Left colon (tissue), 2 donors: Measurements from ENCODE around the gene RAG1. TPM values are rescaled to one million over a fixed set of nuclear protein-coding genes. Genes with fewer than 3 reads are reported as not detected.
"Not testable (repeated sequence)": the region's sequence is repeated elsewhere in the genome, so short reads cannot be mapped to it uniquely, and the experiment has no call there.

ENCODE experiments used
- ATAC-seq: fragments of 200-7000 bp; cut with Tn5 transposase; one replicate; pipeline ENCODE4 v1.9.1; 2020; ENCODE audit warnings: mild to moderate bottlenecking, moderate library complexity
- DNase-seq, 2 donors: peaks; one replicate each; pipeline ENCODE4 v3.0.0-alpha.2; 2020
- intact Hi-C, 2 donors: fragments of 100-400 bp; cut with DNase I in 1 of 2; cut with micrococcal nuclease in 1 of 2; formaldehyde crosslinking; loops; one replicate each; pipeline versions ENCODE4 v1.11.2 to v1.14.0; 2022; cut with DNase I, micrococcal nuclease
- long read RNA-seq: library from polyadenylated mRNA; unstranded; transcript quantifications from one replicate; pipeline ENCODE4 v2.0.0, GENCODE V29; 2021
- total RNA-seq, 2 donors: library from RNA; stranded (reverse); fragmentation: NEBNext Ultra II Directional; extraction: Animal tissue kit (Norgen Biotek cat#: 25700); gene quantifications; one replicate each; pipeline ENCODE4 v1.2.1, GENCODE V29; 2021
- donor health status: DM: no; HTN: no; CAD: no.
- donor health status: DM: yes; HTN: yes; CAD: no.

Gene RAG1
- total RNA-seq: 1 to 10 TPM; 1.2 to 2.5 TPM
- long read RNA-seq: 0 reads

DNA sequence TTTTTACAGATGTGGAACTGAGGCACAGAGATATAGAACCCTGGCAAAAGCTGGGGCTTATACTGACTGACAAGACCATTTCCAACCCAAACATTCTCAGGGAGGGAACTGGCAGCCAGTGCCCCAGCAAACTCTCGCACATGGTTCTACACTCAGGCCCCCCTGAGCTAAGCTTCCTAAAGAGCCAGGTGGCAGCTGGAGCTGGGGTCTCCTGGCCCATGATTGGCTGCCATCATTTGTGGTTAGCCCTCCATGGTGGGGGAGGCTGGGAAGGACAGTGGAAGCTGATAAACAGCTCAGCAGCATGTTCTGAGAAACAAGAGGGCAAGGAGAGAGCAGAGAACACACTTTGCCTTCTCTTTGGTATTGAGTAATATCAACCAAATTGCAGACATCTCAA lies at the start of gene RAG1:
TSS of gene RAG1 (plus strand) at position 314 of the 400 bp plus-strand sequence. CDS start 5,298 bp downstream, outside the sequence.
- no peak for DNase-seq
- intact Hi-C loops: loop anchor here in 1 of 2 donors (10.0 kb wide), 2 partner anchors 57 to 177 kb away; no protein-coding TSS in a partner anchor
- ATAC-seq: no peak

- DNase-seq (no peak), ATAC-seq (no peak)
- intact Hi-C loops: no loop called here
Observed at GRCh38 chr11:36530840-36531239, 37.0 kb upstream of the RAG1 start.

- ATAC-seq: no peak
Observed at GRCh38 chr11:36532941-36533601, 34.7 kb upstream of the RAG1 start.

GRCh38 chr11:36534276-36534840 lies 33.4 kb upstream of the RAG1 start:
- ATAC-seq (no peak), DNase-seq (no peak)
- intact Hi-C loops: no loop called here

More at GRCh38 chr11:36532941-36533601, 34.7 kb upstream of the RAG1 start:
- no peak for DNase-seq
- intact Hi-C loops: no loop called here

DNA sequence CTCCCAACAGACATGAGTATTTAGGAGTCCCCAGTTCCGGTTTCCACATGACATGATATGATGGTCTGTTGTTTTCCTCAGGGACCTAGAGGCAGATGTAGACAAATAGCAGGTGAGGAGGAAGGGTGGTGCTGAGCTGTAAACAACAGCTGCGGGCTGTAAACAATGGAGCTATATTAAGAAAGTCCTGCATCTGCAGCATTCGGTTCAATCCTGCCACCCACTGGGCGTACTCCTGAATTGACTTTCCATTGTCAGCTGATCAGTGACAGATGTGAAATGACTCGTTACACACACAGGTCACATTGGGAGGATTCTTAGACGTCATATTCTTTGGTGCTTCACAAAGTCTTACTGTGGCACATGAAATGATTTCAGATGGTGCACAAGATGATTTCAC lies 26.8 kb upstream of the RAG1 start:
- peak; percentile 95 for ATAC-seq
- DNase-seq: peak; percentile 39 to 57
- intact Hi-C loops: no loop called here

DNA sequence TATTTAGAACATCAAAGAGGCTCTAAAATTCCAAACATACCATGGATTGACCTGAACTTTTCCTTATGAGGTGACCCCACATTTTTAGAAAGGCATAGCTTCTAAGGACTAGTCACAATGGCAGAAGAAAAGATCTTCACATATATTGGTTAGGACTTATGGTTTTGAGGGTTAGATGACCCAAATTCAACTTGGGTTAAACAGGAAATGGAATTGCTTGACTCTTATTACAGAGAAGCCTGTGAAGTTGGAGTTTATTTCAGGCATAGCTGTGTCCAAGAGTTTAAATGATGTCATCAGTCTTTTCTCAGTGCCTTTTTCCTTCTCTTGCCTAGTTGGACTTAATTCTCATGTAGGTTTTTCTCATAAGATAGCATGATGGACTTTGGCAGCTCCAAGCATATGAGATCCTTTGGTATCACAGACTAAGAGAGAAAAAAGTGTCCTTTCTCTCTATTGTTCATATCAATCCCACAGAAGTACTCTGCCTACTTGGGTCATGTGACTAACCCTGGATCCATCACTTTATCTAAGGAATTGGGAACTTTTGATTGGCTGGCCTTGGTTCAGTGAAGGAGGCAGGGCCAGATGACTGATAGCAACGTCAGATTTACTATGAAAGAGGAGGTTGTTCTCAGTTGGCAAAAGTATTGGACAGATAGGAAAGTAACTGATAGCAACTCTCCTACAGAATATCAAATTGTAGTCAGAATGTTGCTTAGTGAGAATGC lies 17.3 kb upstream of the RAG1 start:
- DNase-seq: no peak
- intact Hi-C loops: no loop called here
- ATAC-seq: no peak

- intact Hi-C loops, DNase-seq, ATAC-seq: not testable (repeated sequence)
Observed at GRCh38 chr11:36557390-36557789, 10.4 kb upstream of the RAG1 start.

DNA sequence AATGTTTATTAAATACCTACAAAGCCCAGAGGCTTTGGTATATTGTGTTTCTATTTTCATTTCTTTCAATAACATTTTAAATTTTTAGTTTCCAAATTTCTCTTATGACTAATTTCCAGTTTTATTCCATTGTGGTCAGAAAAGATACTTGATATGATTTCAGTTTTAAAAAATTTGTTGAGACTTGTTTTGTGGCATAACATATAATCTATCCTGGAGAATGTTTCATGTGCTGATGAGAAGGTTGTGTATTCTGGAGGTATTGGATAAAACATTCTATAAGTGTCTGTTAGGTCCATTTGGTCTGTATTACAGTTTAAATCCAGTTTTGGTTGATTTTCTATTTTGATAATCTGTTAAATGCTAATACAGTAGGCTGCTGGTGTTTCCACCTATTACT lies 9.8 kb upstream of the RAG1 start:
- ATAC-seq: no peak
- no peak for DNase-seq
- intact Hi-C loops: no loop called here

DNA sequence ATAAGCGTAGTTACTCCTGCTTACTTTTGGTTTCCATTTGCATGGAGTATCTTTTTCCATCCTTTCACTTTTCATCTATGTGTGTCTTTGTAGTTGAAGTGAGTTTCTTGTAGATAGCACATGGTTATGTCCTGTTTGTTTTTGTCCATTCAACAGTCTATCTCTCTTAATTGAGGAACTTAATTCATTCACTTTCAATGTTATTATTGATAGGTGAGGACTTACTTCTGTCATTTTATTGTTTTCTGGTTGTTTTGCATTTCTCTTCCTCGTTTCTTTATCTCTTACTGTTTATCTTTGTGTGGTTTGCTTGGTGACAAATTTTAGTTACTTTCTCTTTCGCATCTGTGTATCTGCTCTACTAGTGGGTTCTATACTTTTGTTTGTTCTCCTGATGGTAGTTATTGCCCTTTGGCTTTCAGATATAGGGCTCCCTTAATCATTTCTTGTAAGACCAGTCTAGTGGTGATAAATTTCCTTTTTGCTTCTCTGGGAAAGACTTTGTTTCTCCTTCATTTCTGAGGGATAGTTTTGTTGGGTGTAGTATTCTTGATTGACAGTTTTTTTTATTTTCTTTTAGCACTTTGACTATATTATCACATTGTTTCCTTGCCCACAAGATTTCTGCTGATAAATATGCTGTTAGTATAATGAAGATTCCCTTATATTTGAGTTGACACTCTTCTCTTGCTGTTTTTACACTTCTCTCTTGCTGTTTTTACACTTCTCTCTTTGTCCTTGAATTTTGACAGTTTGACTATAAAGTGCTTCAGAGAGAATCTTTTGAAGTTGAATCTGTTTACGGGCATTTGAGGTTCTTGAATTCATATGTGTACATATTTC lies 9.0 kb upstream of the RAG1 start:
- ATAC-seq: peak; percentile 31
- intact Hi-C loops: no loop called here
- no peak for DNase-seq

GRCh38 chr11:36564376-36565030 lies 3.3 kb upstream of the RAG1 start:
- ATAC-seq (peak; percentile 75), DNase-seq (peak in 1 of 2 donors; percentile 53)
- intact Hi-C loops: loop anchor here in 1 of 2 donors (5.0 to 10.0 kb wide), 3 partner anchors 60 to 180 kb away; no protein-coding TSS in a partner anchor

GRCh38 chr11:36565031-36565610 lies 2.7 kb upstream of the RAG1 start:
- intact Hi-C loops: loop anchor here in 1 of 2 donors (10.0 kb wide), 2 partner anchors 60 to 180 kb away; no protein-coding TSS in a partner anchor
- no peak for DNase-seq

DNA sequence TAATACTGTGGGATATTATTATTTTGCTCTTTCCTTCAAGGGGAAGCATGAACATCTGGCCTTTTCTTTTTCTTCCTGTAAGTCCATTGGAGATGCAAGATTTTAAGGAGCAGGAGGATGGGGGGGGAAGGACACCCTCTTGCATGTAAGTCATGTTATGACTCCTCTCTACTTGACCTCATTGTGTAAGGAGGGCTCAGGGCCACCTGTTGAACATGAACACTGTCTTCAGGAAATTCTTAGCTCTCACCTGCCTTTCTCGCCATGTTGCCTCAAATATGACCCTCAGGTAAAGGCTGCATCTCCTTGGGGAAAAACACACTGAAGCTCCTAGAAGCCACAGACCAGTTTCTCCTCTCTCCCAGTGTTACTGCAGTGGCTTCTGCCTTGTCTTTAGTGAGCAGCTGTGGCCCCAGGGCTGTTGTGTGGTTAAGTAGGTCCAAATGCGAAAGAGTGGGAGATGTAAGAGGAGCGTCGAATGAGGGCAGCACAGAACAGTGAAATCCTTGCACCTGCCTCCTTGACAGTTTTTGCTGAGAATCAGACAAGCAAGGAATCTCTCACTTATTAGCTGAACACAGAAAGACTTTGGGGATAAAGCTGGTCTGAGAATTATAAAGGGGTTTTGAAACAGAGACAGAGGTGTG lies 1.3 kb upstream of the RAG1 start:
- no peak for ATAC-seq
- DNase-seq: no peak
- intact Hi-C loops: loop anchor here in 1 of 2 donors (10.0 kb wide), 2 partner anchors 58 to 178 kb away; no protein-coding TSS in a partner anchor

More at GRCh38 chr11:36565031-36565610, 2.7 kb upstream of the RAG1 start:
- ATAC-seq: no peak

GRCh38 chr11:36569095-36569494 lies 1.3 kb downstream of the RAG1 start:
- intact Hi-C loops: loop anchor here in 1 of 2 donors (10.0 kb wide), 2 partner anchors 56 to 176 kb away; no protein-coding TSS in a partner anchor
- ATAC-seq (no peak), DNase-seq (no peak)

DNA sequence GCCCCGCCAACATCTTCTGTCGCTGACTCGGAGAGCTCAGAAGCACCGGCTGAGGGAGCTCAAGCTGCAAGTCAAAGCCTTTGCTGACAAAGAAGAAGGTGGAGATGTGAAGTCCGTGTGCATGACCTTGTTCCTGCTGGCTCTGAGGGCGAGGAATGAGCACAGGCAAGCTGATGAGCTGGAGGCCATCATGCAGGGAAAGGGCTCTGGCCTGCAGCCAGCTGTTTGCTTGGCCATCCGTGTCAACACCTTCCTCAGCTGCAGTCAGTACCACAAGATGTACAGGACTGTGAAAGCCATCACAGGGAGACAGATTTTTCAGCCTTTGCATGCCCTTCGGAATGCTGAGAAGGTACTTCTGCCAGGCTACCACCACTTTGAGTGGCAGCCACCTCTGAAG lies 6.7 kb downstream of the RAG1 start:
- intact Hi-C loops: no loop called here
- ATAC-seq (no peak), DNase-seq (no peak)

GRCh38 chr11:36577373-36577772 lies 9.6 kb downstream of the RAG1 start:
- intact Hi-C loops: no loop called here
- ATAC-seq (no peak), DNase-seq (no peak)

GRCh38 chr11:36577859-36578258 lies 10.1 kb downstream of the RAG1 start:
- intact Hi-C loops: no loop called here
- ATAC-seq (no peak), DNase-seq (no peak)

- intact Hi-C loops: no loop called here
- DNase-seq (no peak), ATAC-seq (no peak)
Observed at GRCh38 chr11:36578458-36578857, 10.7 kb downstream of the RAG1 start.
